Central memory CD8-positive, alpha-beta T cell (primary cell): Measurements from ENCODE around the gene EPB41L4B.
"Not testable (repeated sequence)": the region's sequence is repeated elsewhere in the genome, so short reads cannot be mapped to it uniquely, and the experiment has no call there.

Experiments used
- ATAC-seq: fragments of 150-1000 bp; cut with Tn5 transposase; replicated peaks from 2 replicates; pipeline ENCODE4 v1.10.0; 2022; ENCODE audit warnings: mild to moderate bottlenecking, moderate FRiP score, moderate number of reproducible peaks; ENCODE audit not compliant: poor library complexity, severe bottlenecking; ENCODE audit errors: extremely low read depth
- DNase-seq, 2 donors: peaks; one replicate each; pipeline ENCODE4 v3.0.0; 2021; ENCODE audit warnings: low spot score in 2 of 2
- H3K27ac Mint-ChIP-seq: one replicate; pipeline ENCODE4 v1.8.0; 2022; ENCODE audit warnings: low read depth, mild to moderate bottlenecking, moderate library complexity, mixed read lengths
- H3K27me3 Mint-ChIP-seq: one replicate; pipeline ENCODE4 v1.8.0; 2022; ENCODE audit warnings: mixed read lengths
- H3K36me3 Mint-ChIP-seq: one replicate; pipeline ENCODE4 v1.8.0; 2022; ENCODE audit warnings: mild to moderate bottlenecking, moderate library complexity, mixed read lengths; ENCODE audit not compliant: insufficient read depth
- H3K4me1 Mint-ChIP-seq: one replicate; pipeline ENCODE4 v1.8.0; 2022; ENCODE audit warnings: mixed read lengths
- H3K4me3 Mint-ChIP-seq: one replicate; pipeline ENCODE4 v1.8.0; 2022; ENCODE audit warnings: mild to moderate bottlenecking, moderate library complexity, mixed read lengths
- H3K9me3 Mint-ChIP-seq: one replicate; pipeline ENCODE4 v1.8.0; 2022; ENCODE audit warnings: mixed read lengths

The EPB41L4B gene

GRCh38 chr9:109340979-109341378 is 20.1 kb upstream of the EPB41L4B start:
- not testable (repeated sequence) for H3K9me3 Mint-ChIP-seq, H3K4me1 Mint-ChIP-seq, H3K36me3 Mint-ChIP-seq, H3K27me3 Mint-ChIP-seq, H3K27ac Mint-ChIP-seq, DNase-seq, H3K4me3 Mint-ChIP-seq, ATAC-seq

- ATAC-seq (no peak), DNase-seq (no peak)
- no peaks in the 10 kb centered on the region for H3K9me3 Mint-ChIP-seq
- no peak overlapping the region for H3K4me3 Mint-ChIP-seq
- no peaks in the 10 kb centered on the region for H3K4me1 Mint-ChIP-seq
- H3K27ac Mint-ChIP-seq: no peak overlapping the region
- no peaks in the 10 kb centered on the region for H3K36me3 Mint-ChIP-seq
- H3K27me3 Mint-ChIP-seq: peaks cover 15% of the 10 kb centered on the region
These were observed 15.6 kb upstream of the EPB41L4B start for GRCh38 chr9:109336409-109336808.

- no peak for DNase-seq
- ATAC-seq: no peak
- Mint-ChIP-seq H3K4me3 (no peak overlapping the region), H3K27me3 (peaks cover 20% of the 10 kb centered on the region), H3K27ac (no peak overlapping the region), H3K36me3 (no peaks in the 10 kb centered on the region), H3K9me3 (no peaks in the 10 kb centered on the region), H3K4me1 (no peaks in the 10 kb centered on the region)
These were observed 15.1 kb upstream of the EPB41L4B start for GRCh38 chr9:109335929-109336328.

- Mint-ChIP-seq H3K27ac (no peak overlapping the region), H3K9me3 (no peaks in the 10 kb centered on the region), H3K36me3 (peaks cover 1% of the 10 kb centered on the region), H3K27me3 (peaks cover 22% of the 10 kb centered on the region), H3K4me1 (no peaks in the 10 kb centered on the region), H3K4me3 (no peak overlapping the region)
- DNase-seq: no peak
- ATAC-seq: no peak
These were observed 14.3 kb upstream of the EPB41L4B start for GRCh38 chr9:109335121-109335520.

- Mint-ChIP-seq H3K4me1 (no peaks in the 10 kb centered on the region), H3K27ac (no peak overlapping the region), H3K4me3 (no peak overlapping the region), H3K9me3 (no peaks in the 10 kb centered on the region), H3K36me3 (peaks cover 2% of the 10 kb centered on the region), H3K27me3 (peaks cover 59% of the 10 kb centered on the region)
- DNase-seq: no peak
- ATAC-seq: no peak
These were observed 10.5 kb upstream of the EPB41L4B start for GRCh38 chr9:109331353-109331752.

- Mint-ChIP-seq H3K36me3 (peaks cover 2% of the 10 kb centered on the region), H3K4me3 (no peak overlapping the region), H3K4me1 (no peaks in the 10 kb centered on the region), H3K27me3 (peaks cover 69% of the 10 kb centered on the region), H3K27ac (no peak overlapping the region), H3K9me3 (no peaks in the 10 kb centered on the region)
- DNase-seq: no peak
- ATAC-seq: no peak
These were observed 8.9 kb upstream of the EPB41L4B start for GRCh38 chr9:109329638-109330258.

- Mint-ChIP-seq H3K27ac (no peak overlapping the region), H3K27me3 (peaks cover 69% of the 10 kb centered on the region), H3K9me3 (no peaks in the 10 kb centered on the region), H3K4me3 (no peak overlapping the region), H3K4me1 (no peaks in the 10 kb centered on the region), H3K36me3 (peaks cover 2% of the 10 kb centered on the region)
- no peak for DNase-seq
- ATAC-seq: no peak
These were observed 8.2 kb upstream of the EPB41L4B start for GRCh38 chr9:109328978-109329637.

GRCh38 chr9:109325089-109325488 is 4.2 kb upstream of the EPB41L4B start:
- peaks cover 79% of the 10 kb centered on the region for H3K27me3 Mint-ChIP-seq

GRCh38 chr9:109323771-109324170 is 2.9 kb upstream of the EPB41L4B start:
- Mint-ChIP-seq H3K4me1 (peaks cover 9% of the 10 kb centered on the region), H3K4me3 (no peak overlapping the region), H3K9me3 (no peaks in the 10 kb centered on the region), H3K27me3 (peaks cover 78% of the 10 kb centered on the region), H3K36me3 (no peaks in the 10 kb centered on the region), H3K27ac (no peak overlapping the region)
- no peak for DNase-seq
- no peak for ATAC-seq

More at GRCh38 chr9:109325089-109325488, 4.2 kb upstream of the EPB41L4B start:
- Mint-ChIP-seq H3K4me1 (peaks cover 5% of the 10 kb centered on the region), H3K27ac (no peak overlapping the region), H3K9me3 (no peaks in the 10 kb centered on the region), H3K36me3 (peaks cover under 1% of the 10 kb centered on the region), H3K4me3 (no peak overlapping the region)
- ATAC-seq (no peak), DNase-seq (no peak)

GRCh38 chr9:109321727-109322126 is 868 bp upstream of the EPB41L4B start:
- Mint-ChIP-seq H3K4me1 (peaks cover 9% of the 10 kb centered on the region), H3K9me3 (no peaks in the 10 kb centered on the region), H3K27ac (no peak overlapping the region), H3K36me3 (no peaks in the 10 kb centered on the region), H3K4me3 (no peak overlapping the region), H3K27me3 (peaks cover 78% of the 10 kb centered on the region)
- no peak for DNase-seq
- ATAC-seq: no peak

GRCh38 chr9:109320331-109320741 is 523 bp downstream of the EPB41L4B start:
- DNase-seq (no peak), ATAC-seq (no peak)
- Mint-ChIP-seq H3K9me3 (no peaks in the 10 kb centered on the region), H3K36me3 (no peaks in the 10 kb centered on the region), H3K4me3 (no peak overlapping the region), H3K27ac (no peak overlapping the region), H3K4me1 (peaks cover 9% of the 10 kb centered on the region), H3K27me3 (peaks cover 78% of the 10 kb centered on the region)

GRCh38 chr9:109319626-109320241 is 1.1 kb downstream of the EPB41L4B start:
- H3K27ac Mint-ChIP-seq: no peak overlapping the region
- H3K4me3 Mint-ChIP-seq: peak overlapping the region; percentile 73
- peaks cover 9% of the 10 kb centered on the region for H3K4me1 Mint-ChIP-seq
- no peaks in the 10 kb centered on the region for H3K36me3 Mint-ChIP-seq
- DNase-seq (no peak), ATAC-seq (no peak)
- peaks cover 84% of the 10 kb centered on the region for H3K27me3 Mint-ChIP-seq
- no peaks in the 10 kb centered on the region for H3K9me3 Mint-ChIP-seq

GRCh38 chr9:109319017-109319625 is 1.7 kb downstream of the EPB41L4B start:
- no peaks in the 10 kb centered on the region for H3K36me3 Mint-ChIP-seq
- peaks cover 86% of the 10 kb centered on the region for H3K27me3 Mint-ChIP-seq
- no peak overlapping the region for H3K27ac Mint-ChIP-seq

More at GRCh38 chr9:109319017-109319625, 1.7 kb downstream of the EPB41L4B start:
- Mint-ChIP-seq H3K9me3 (no peaks in the 10 kb centered on the region), H3K4me3 (peak overlapping the region; percentile 73), H3K4me1 (peaks cover 9% of the 10 kb centered on the region)
- ATAC-seq: no peak
- DNase-seq: no peak
